IPS-20b (cell line): ENCODE data around the gene RTN4R.

Experiments used
- H3K27ac ChIP-seq: one replicate; pipeline ENCODE4 v1.5.1; 2013; ENCODE audit warnings: low read length
- H3K27me3 ChIP-seq: 2 replicates; pipeline ENCODE4 v1.6.1; 2013; ENCODE audit warnings: mild to moderate bottlenecking, low read length, inconsistent platforms; ENCODE audit not compliant: insufficient read depth
- H3K36me3 ChIP-seq: 2 replicates; pipeline ENCODE4 v1.6.1; 2013; ENCODE audit warnings: low read depth, mild to moderate bottlenecking, inconsistent platforms, low read length, moderate library complexity; ENCODE audit not compliant: insufficient read depth
- H3K4me1 ChIP-seq: 2 replicates; pipeline ENCODE4 v1.6.1; 2013; ENCODE audit warnings: mild to moderate bottlenecking, control low read depth, inconsistent platforms, low read length, moderate library complexity; ENCODE audit not compliant: insufficient read depth
- H3K4me3 ChIP-seq: 2 replicates; pipeline ENCODE4 v1.5.1; 2013; ENCODE audit warnings: mild to moderate bottlenecking, low read length, inconsistent platforms
- H3K9ac ChIP-seq: 2 replicates; pipeline ENCODE4 v1.6.1; 2013; ENCODE audit warnings: low read depth, mild to moderate bottlenecking, inconsistent platforms, low read length, moderate library complexity
- H3K9me3 ChIP-seq: 2 replicates; pipeline ENCODE4 v1.6.1; 2013; ENCODE audit warnings: mild to moderate bottlenecking, low read depth, low read length, inconsistent platforms; ENCODE audit not compliant: insufficient read depth

The RTN4R gene

DNA sequence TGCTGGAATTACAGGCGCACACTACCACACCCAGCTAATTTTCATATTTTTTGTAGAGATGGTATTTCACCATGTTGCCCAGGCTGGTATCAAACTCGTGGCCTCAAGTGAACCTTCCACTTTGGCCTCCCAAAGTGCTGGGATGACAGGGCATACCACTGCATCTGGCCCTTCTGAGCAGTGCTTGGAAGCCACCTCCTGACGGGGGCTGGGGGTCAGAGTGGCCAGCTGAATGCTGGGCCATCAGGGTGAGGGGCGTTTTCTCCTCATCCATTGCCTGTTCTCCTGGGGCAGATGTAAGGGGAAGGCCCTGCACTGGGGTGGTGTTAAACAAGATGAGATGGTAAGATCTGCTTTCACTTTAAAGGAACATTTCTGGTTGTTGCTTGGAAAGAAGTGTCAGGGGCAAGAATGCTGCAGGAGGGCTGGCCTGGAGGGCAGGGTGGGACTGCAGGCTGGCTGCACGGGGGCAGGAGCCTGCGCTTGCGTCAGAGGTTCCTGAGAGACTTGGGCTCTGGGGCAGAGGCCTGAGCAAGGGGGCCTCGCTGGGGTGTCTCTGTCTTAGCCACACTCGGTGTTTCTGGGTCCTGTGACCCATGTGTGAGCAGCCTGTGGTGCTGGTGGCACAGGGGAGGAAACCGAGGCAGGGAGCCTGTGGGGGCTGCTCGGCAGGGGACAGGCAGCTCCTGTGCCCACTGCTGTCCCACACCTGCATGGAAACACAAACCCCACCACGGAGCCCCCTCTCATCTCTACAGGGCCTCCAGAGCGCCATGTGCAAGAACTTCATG, 34.5 kb upstream of the RTN4R start:
- H3K4me1 ChIP-seq = no peaks in the 10 kb centered on the region
- H3K9me3 ChIP-seq = no peaks in the 10 kb centered on the region
- H3K27ac ChIP-seq = no peak overlapping the region
- H3K4me3 ChIP-seq = no peak overlapping the region
- peaks cover 44% of the 10 kb centered on the region for H3K27me3 ChIP-seq
- no peaks in the 10 kb centered on the region for H3K36me3 ChIP-seq
- no peak overlapping the region for H3K9ac ChIP-seq

DNA sequence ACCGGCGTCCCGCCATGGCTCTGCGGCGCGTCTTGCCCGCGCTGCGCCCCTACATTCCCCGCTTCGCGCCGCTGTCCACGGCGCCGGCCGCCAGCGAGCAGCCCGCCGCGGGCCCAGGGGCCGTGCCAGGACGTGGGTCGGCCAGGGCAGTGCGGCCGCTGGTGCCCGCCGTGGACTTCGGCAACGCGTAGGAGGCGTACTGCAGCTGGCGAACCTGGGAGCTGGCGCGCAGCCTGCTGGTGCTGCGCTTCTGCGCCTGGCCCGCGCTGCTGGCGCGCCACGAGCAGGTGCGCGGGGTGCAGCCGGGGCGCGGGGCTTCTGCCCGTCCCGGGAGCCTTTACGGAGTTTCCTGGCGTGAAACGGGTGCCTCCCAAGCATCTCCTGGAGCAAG, 31.6 kb upstream of the RTN4R start:
- H3K27ac ChIP-seq = no peak overlapping the region
- H3K9ac ChIP-seq = no peak overlapping the region
- peaks cover 62% of the 10 kb centered on the region for H3K27me3 ChIP-seq

DNA sequence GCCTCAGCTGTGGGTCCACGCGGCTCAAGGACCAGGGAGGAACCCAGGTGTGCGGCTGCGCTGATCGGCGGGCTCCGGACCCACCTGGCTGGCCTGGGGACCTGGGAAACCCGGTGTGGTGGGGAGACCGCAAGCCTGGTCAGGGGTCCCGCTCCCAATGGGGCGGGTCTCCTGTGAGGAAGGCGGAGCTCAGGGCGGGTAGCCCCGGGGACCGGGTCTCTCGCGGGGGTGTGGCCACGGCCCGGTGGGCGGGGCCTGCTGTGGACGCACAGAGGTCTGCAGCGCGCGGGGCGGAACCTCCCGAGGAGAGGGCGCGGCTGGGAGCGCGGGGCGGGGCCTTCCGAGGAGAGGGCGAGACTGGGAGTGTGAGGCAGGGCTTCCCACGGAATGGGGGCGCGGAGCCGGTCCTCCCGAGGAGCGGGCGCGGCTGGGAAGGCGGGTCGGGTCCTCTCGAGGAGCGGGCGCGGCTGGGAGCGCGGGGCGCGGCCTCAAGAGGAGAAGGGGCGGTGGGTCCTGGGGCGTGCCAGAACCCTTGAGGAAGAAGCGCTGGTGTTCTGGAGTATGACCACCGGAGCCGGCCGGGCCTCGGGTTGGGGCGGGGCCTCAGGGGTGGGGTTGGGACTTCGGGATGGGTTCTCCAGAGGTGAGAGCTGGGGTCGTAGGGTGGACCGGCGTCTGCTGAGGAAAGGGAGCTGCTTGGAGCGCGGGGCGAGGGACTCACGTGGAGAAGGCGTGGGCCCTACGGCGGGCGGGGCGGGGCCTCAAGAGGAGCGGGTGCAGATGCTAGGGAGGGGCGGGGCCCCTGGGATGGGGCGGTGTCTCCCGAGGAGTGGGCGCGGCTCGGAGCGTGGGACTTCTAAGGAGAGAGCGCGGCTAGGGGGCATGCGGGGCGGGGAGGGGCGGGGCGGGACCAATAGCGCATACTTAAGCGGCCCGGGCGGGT, 31.0 kb upstream of the RTN4R start:
- H3K9ac ChIP-seq = no peak overlapping the region; the same call in 1 of the 2 replicates
- no peaks in the 10 kb centered on the region for H3K36me3 ChIP-seq
- peak overlapping the region; percentile 69 for H3K4me3 ChIP-seq
- peaks cover 62% of the 10 kb centered on the region for H3K27me3 ChIP-seq
- H3K4me1 ChIP-seq = no peaks in the 10 kb centered on the region
- no peak overlapping the region for H3K27ac ChIP-seq
- H3K9me3 ChIP-seq = no peaks in the 10 kb centered on the region

More for the DNA sequence above, 31.6 kb upstream of the RTN4R start:
- Histone ChIP-seq H3K9me3 (no peaks in the 10 kb centered on the region), H3K4me3 (peak overlapping the region; percentile 69), H3K4me1 (no peaks in the 10 kb centered on the region), H3K36me3 (no peaks in the 10 kb centered on the region)

DNA sequence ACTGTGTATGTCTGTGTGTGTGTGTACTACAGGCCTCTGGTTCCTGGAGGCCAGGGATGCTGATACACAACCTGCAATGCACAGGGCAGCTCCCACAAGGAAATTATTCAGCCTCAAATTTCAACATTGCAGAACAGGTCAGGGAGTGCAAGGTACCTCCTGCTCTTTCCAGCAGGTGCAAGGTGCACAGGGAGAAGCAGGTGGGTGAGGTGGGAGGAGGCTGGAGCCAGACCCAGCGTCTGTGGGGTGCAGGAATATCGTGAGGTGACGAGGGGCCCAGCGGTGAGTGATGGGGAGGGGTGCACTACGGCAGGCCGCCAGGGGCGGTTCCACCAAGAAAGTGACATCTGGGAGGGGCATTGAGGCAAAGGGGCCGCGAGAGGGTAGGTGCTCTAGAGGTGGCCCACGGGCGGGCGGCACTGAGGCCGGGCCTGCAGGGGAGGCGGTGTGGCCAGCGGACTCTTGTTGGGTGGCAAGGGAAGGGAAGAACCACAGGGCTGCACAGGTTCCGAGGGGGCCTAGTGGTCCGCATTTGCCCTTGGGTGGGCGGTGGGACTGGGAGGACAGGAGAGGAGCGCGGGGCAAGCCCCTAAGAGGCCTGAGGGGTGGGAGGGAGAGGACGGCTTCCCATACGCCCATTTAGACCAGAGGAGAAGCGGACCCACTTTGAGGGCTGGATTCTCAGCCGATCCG, 30.1 kb upstream of the RTN4R start:
- H3K4me3 ChIP-seq = peak overlapping the region; percentile 69
- H3K27ac ChIP-seq = no peak overlapping the region
- no peaks in the 10 kb centered on the region for H3K9me3 ChIP-seq
- no peaks in the 10 kb centered on the region for H3K36me3 ChIP-seq
- H3K27me3 ChIP-seq = peaks cover 62% of the 10 kb centered on the region
- no peak overlapping the region; the same call in 1 of the 2 replicates for H3K9ac ChIP-seq
- H3K4me1 ChIP-seq = no peaks in the 10 kb centered on the region

DNA sequence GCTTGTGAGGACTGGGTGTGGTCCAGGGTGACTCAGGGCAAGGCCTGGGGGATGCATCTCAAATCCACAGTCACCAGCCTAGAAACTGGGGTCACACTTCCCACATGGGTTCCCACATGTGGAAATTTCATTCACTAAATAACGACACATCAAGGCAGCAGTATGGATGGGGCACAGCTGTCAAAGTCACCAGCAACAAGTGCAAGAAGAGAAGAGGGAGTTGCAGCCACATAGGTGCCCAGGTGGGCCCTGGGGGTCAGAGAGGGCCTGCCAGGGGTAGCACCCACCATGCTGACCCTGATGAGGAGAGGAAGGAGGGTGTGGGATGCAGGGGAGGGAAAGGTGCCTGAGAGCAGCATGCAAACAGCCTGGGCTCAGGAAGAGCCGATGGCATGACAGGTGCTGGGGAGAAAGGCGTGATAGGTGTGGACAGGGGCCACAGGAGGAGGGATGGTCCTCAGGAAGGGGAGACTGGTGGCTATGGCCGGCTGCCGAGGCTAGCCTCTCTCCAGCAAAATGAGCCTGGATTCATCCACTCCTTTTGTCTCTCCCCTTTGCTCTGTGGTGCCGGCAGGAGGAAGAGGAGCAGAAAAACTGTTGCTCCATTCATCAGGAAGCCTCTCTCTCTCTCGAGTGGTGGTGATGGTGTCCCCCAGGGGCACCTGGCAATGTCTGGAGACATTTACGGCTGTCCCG, 29.4 kb upstream of the RTN4R start:
- Histone ChIP-seq H3K27me3 (peaks cover 58% of the 10 kb centered on the region), H3K4me3 (no peak overlapping the region), H3K36me3 (no peaks in the 10 kb centered on the region), H3K9me3 (no peaks in the 10 kb centered on the region), H3K27ac (no peak overlapping the region), H3K4me1 (no peaks in the 10 kb centered on the region), H3K9ac (no peak overlapping the region)

DNA sequence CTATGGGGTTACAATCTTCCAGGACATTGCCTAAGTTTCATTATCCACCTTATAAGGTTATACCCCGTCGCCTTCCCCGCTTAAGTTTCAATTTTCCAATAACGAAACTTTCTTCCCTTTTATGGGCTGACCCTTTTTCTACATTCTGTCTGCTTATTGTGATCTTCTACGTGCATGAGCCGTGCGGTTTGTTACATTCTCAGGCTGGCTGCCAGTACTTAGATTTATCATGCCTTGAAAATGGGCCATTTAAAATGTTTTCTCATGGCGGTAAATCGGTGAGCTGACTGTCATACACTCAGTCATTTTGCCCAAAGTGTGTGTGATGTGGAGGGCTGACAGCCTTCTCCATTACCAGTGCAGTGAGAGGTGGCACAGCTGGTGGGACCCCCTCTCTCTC, 28.5 kb upstream of the RTN4R start:
- H3K9me3 ChIP-seq = no peaks in the 10 kb centered on the region
- H3K4me3 ChIP-seq = no peak overlapping the region
- no peak overlapping the region for H3K27ac ChIP-seq
- peaks cover 49% of the 10 kb centered on the region for H3K27me3 ChIP-seq
- no peaks in the 10 kb centered on the region for H3K36me3 ChIP-seq
- H3K4me1 ChIP-seq = no peaks in the 10 kb centered on the region
- H3K9ac ChIP-seq = no peak overlapping the region

DNA sequence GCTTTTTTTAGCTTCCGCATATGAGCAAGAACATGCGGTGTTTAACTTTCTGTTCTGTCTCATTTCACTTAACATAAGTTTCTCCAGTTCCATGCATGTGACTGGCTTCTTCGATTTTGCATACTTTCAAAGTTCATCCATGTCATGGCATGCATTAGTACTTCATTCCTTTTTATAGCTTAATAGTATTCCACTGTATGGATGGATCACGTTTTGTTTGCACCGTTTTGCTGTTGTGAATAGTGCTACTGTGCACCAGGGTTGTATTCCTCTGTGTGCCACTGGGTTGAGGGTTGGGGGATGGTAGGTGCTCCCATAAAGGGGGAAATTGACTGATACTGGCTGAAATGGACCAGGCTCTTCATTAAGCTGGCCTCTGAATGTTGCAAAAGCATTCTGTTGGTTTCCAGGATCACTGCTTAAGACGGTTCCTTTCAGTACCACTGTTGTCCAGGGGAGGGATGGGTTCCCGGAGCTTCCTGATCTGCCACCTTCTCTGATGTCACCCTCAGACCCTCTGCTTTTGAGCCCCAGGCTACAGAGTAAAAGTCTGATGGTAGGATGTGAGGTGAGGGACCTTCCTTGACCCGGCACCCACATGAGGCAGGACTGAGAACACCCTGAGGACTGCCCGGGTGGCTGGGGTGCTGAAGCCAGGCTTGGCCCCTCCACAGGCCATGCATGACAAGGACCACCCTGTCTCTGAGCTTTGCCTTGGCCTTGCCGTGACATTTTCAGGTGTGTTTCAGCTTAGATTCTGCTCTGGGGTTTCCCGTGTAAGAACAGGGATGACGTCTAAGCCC, 27.3 kb upstream of the RTN4R start:
- H3K9me3 ChIP-seq = no peaks in the 10 kb centered on the region
- H3K27ac ChIP-seq = no peak overlapping the region
- H3K27me3 ChIP-seq = peaks cover 37% of the 10 kb centered on the region

DNA sequence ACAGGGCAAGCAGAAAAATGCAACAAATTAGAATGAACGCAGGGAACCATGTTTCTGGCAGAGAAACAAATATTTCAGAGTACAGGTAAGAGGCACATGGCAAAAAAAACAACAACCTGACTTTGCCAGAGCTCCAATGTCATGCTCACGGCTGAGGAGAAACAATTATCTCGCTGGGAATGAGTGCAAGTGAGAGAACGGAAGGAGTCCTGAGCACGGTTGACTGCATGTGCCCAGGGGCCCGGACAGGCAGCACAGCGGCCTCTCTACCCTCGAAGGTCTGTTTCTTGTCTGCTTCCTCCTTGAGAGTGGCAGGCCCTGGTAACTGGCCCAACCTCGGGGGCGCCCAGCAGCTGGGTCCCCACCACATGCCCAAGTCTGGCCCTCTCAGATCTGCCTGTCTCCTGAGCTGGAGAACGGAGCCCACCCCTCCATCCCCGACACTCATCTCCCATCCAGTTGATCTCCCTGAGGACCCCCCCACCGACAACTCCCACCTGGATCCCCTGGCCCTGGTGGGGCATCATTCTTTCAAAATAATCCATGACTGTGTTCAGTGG, 24.6 kb upstream of the RTN4R start:
- Histone ChIP-seq H3K9ac (no peak overlapping the region), H3K36me3 (no peaks in the 10 kb centered on the region), H3K27ac (no peak overlapping the region), H3K27me3 (peaks cover 18% of the 10 kb centered on the region), H3K9me3 (no peaks in the 10 kb centered on the region), H3K4me1 (no peaks in the 10 kb centered on the region), H3K4me3 (no peak overlapping the region)

More for the DNA sequence above, 27.3 kb upstream of the RTN4R start:
- Histone ChIP-seq H3K4me3 (no peak overlapping the region), H3K36me3 (no peaks in the 10 kb centered on the region), H3K4me1 (no peaks in the 10 kb centered on the region), H3K9ac (no peak overlapping the region)

DNA sequence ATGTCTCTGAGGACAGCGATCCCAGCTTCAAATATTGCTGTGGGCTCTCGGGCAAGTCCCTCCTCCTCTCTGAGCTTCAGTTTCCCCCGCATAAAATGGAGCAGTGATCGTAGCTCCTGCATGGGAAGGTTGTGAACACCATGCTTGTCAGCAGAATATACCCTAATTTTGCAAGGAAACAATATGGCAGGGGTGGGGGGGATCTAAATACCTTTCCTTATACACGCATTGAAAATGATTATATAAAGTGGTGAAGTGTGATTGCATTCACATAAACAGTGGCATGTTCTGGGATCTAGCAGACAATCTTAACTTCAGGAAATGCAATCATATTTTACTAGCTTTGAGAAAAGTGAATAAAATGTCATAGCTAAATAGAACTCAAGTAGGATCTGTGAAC, 24.0 kb upstream of the RTN4R start:
- no peaks in the 10 kb centered on the region for H3K4me1 ChIP-seq
- no peak overlapping the region for H3K4me3 ChIP-seq
- H3K9ac ChIP-seq = no peak overlapping the region
- H3K27me3 ChIP-seq = peaks cover 12% of the 10 kb centered on the region
- no peaks in the 10 kb centered on the region for H3K9me3 ChIP-seq
- H3K36me3 ChIP-seq = no peaks in the 10 kb centered on the region
- H3K27ac ChIP-seq = no peak overlapping the region

DNA sequence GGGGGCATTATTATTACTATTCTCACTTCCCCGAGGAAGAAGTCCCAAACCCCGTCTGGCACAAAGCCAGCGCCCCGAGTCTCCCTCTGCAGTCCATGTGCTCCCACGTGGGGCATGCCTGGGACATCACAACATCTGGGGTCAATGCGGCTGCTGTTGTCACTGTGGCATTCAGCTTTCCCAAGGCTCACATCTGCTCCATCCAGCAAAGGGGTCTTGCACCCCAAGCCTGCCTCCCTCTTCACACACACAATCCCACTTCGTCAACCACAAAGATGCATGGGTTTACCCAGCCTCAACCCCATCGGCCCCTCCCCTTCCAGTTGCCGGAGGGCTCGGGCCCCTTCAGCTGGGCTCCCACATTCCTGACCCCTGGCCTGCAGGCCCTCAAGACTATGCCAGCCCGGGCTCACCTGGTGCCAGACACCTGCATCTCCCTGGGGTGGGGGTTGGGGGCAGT, 23.5 kb upstream of the RTN4R start:
- H3K27me3 ChIP-seq = peaks cover 7% of the 10 kb centered on the region

More for the DNA sequence above, 23.5 kb upstream of the RTN4R start:
- H3K4me1 ChIP-seq = no peaks in the 10 kb centered on the region
- no peak overlapping the region for H3K4me3 ChIP-seq
- H3K36me3 ChIP-seq = no peaks in the 10 kb centered on the region
- no peak overlapping the region for H3K9ac ChIP-seq
- no peaks in the 10 kb centered on the region for H3K9me3 ChIP-seq
- no peak overlapping the region for H3K27ac ChIP-seq
